Stomach (tissue), 4 donors: ENCODE results near the gene PAMR1.

Source experiments
- CTCF ChIP-seq, 7 experiments: fragments of 450-650 bp in 4 of 7; fragments of 200-600 bp in 3 of 7; sonication (generic) in 3 of 7; IDR thresholded peaks; one replicate each; pipeline ENCODE4 v1.5.1; 2016 to 2019; ENCODE audit warnings: antibody characterized with exemption in 7 of 7, control low read depth in 2 of 7, mild to moderate bottlenecking in 1 of 7
- POLR2A ChIP-seq, 4 donors: fragments of 450-650 bp; IDR thresholded peaks; one replicate each; pipeline ENCODE4 v1.6.1; 2016; ENCODE audit warnings: antibody characterized with exemption in 4 of 4, control low read depth in 2 of 4, mild to moderate bottlenecking in 1 of 4, moderate library complexity in 1 of 4
- POLR2AphosphoS5 ChIP-seq, 3 donors: sonication (generic); formaldehyde crosslinking; IDR thresholded peaks; one replicate each; pipeline ENCODE4 v1.6.1; 2016; ENCODE audit warnings: antibody characterized with exemption in 3 of 3

GRCh38 chr11:35390737-35391682, 134.4 kb downstream of the PAMR1 start:
- no peak for TF ChIP-seq POLR2A (IDR thresholded peaks at IDR 0.05)
- no peak for TF ChIP-seq CTCF (IDR thresholded peaks at IDR 0.05)
- peak in 2 of 3 donors; percentile 32 to 56 for TF ChIP-seq POLR2AphosphoS5 (IDR thresholded peaks at IDR 0.05)
